Transverse colon (tissue), 4 donors: ENCODE measurements around the gene C19orf44. TPM values are rescaled to one million over a fixed set of nuclear protein-coding genes. Genes with fewer than 3 reads are reported as not detected.

ENCODE experiments used
- DNase-seq: peaks from one replicate; pipeline ENCODE4 v3.0.0-alpha.2; 2019
- H3K27ac ChIP-seq, 4 donors: fragments of 200-600 bp; sonication (generic); 2 replicates each; pipeline ENCODE4 v1.5.1; 2016 to 2018; ENCODE audit warnings: inconsistent platforms in 4 of 4
- H3K27me3 ChIP-seq: fragments of 200-600 bp; sonication (generic); 2 replicates; pipeline ENCODE4 v1.5.1; 2017; ENCODE audit warnings: inconsistent platforms
- H3K36me3 ChIP-seq, 4 donors: fragments of 200-600 bp; sonication (generic); 2 replicates each; pipeline ENCODE4 v1.5.1; 2017 to 2019; ENCODE audit warnings: inconsistent platforms in 4 of 4
- H3K4me1 ChIP-seq, 4 donors: fragments of 200-600 bp; sonication (generic); 2 replicates each; pipeline ENCODE4 v1.5.1; 2017 to 2020; ENCODE audit warnings: inconsistent platforms in 4 of 4
- H3K4me3 ChIP-seq, 4 donors: fragments of 200-600 bp; sonication (generic); 1 replicate in 1 of 4; 2 replicates in 3 of 4; pipeline versions ENCODE4 v1.5.1 to v1.6.1; 2017 to 2019; ENCODE audit warnings: inconsistent platforms in 4 of 4
- H3K9me3 ChIP-seq, 2 donors: fragments of 200-600 bp; sonication (generic); 2 replicates each; pipeline ENCODE4 v1.5.1; 2017 to 2019; ENCODE audit warnings: inconsistent platforms in 2 of 2
- CTCF ChIP-seq, 5 experiments: fragments of 200-600 bp in 3 of 5; fragments of 450-650 bp in 2 of 5; sonication (generic) in 3 of 5; IDR thresholded peaks; 1 replicate in 2 of 5; 2 replicates in 3 of 5; pipeline ENCODE4 v1.5.1; 2016 to 2017; ENCODE audit warnings: antibody characterized with exemption in 5 of 5, inconsistent platforms in 3 of 5, mild to moderate bottlenecking in 2 of 5, moderate library complexity in 1 of 5
- EP300 ChIP-seq: sonication (generic); formaldehyde crosslinking; IDR thresholded peaks from one replicate; pipeline ENCODE4 v1.6.1; 2017; ENCODE audit warnings: antibody characterized with exemption, low read depth
- POLR2A ChIP-seq: fragments of 450-650 bp; IDR thresholded peaks from one replicate; pipeline ENCODE4 v1.6.1; 2016; ENCODE audit warnings: antibody characterized with exemption, mild to moderate bottlenecking, moderate library complexity
- POLR2AphosphoS5 ChIP-seq, 3 donors: sonication (generic); formaldehyde crosslinking; IDR thresholded peaks; one replicate each; pipeline ENCODE4 v1.6.1; 2016; ENCODE audit warnings: antibody characterized with exemption in 3 of 3
- WGBS, 2 donors: methylation state at CpG; one replicate each; pipeline ENCODE4 v1.1.5; 2018; ENCODE audit warnings: low coverage in 1 of 2; 5-methylcytosine and 5-hydroxymethylcytosine counted together
- in situ Hi-C, 4 donors: fragments of 200-750 bp; cut with MboI; loops; one replicate each; pipeline versions ENCODE4 v1.15.0 to v1.15.1; 2017; ENCODE audit warnings: low sequenced_read_pairs in 3 of 4, low pct_ligation_motif_present in 1 of 4, low pct_unique_long_range_greater_than_20kb in 1 of 4
- intact Hi-C: fragments of 100-400 bp; cut with DNase I; formaldehyde crosslinking; loops from one replicate; pipeline ENCODE4 v1.15.1; 2023; ENCODE audit warnings: low total_unique reads
- total RNA-seq, 4 donors: library from RNA; depleted of rRNA; stranded (reverse); fragments of >200 nt; gene quantifications; one replicate each; pipeline ENCODE4 v1.1.0, GENCODE V29; 2016

The C19orf44 gene
- total RNA-seq, 4 donors from 2014 or later, result 0.20 to 6.7 (median 1.6) TPM

GRCh38 chr19:16514383-16515019 lies 18.3 kb downstream of the C19orf44 start:
- peaks cover 0 to 12% (median 6%) of the 10 kb centered on the region in 4 donors for H3K36me3 ChIP-seq
- intact Hi-C loops, result loop anchor here (5.0 kb wide), 1 partner anchor 1003 kb away; no protein-coding TSS in a partner anchor
- H3K4me3 ChIP-seq, result no peak overlapping the region

GRCh38 chr19:16516381-16516780 lies 20.2 kb downstream of the C19orf44 start:
- no peaks in the 10 kb centered on the region for H3K4me1 ChIP-seq
- H3K27me3 ChIP-seq, result no peaks in the 10 kb centered on the region
- intact Hi-C loops (loop anchor here (5.0 kb wide), 1 partner anchor 1001 kb away; no protein-coding TSS in a partner anchor), in situ Hi-C loops (no loop called here)
- H3K36me3 ChIP-seq, result peaks cover 0 to 31% (median 15%) of the 10 kb centered on the region in 4 donors
- H3K4me3 ChIP-seq, result no peak overlapping the region
- no peaks in the 10 kb centered on the region for H3K9me3 ChIP-seq
- no peak for TF ChIP-seq CTCF (IDR thresholded peaks at IDR 0.05)
- 88 to 100% methylated on average over 4 to 15 of the region's 15 CpGs for WGBS, 2 donors
- no peak overlapping the region for H3K27ac ChIP-seq
- DNase-seq, result no peak

More at GRCh38 chr19:16514383-16515019, 18.3 kb downstream of the C19orf44 start:
- no peak for DNase-seq
- in situ Hi-C loops, result no loop called here
- Histone ChIP-seq H3K4me1 (no peaks in the 10 kb centered on the region), H3K27ac (no peak overlapping the region), H3K27me3 (no peaks in the 10 kb centered on the region), H3K9me3 (no peaks in the 10 kb centered on the region)
- WGBS, 2 donors, result 92 to 100% methylated on average over 1 to 21 of the region's 24 CpGs
- no peak for TF ChIP-seq POLR2A
- TF ChIP-seq EP300, result no peak
- no peak for TF ChIP-seq POLR2AphosphoS5 (IDR thresholded peaks at IDR 0.05)
- TF ChIP-seq CTCF (IDR thresholded peaks at IDR 0.05), result no peak

GRCh38 chr19:16516923-16517610 lies 20.9 kb downstream of the C19orf44 start:
- Histone ChIP-seq H3K4me3 (no peak overlapping the region), H3K27ac (no peak overlapping the region), H3K36me3 (peaks cover 0 to 37% (median 17%) of the 10 kb centered on the region in 4 donors), H3K4me1 (no peaks in the 10 kb centered on the region), H3K9me3 (no peaks in the 10 kb centered on the region), H3K27me3 (no peaks in the 10 kb centered on the region)
- no peak for TF ChIP-seq CTCF (IDR thresholded peaks at IDR 0.05)
- no peak for TF ChIP-seq EP300
- no peak for TF ChIP-seq POLR2A
- TF ChIP-seq POLR2AphosphoS5 (IDR thresholded peaks at IDR 0.05), result no peak
- WGBS, 2 donors, result 85 to 100% methylated on average over 1 to 14 of the region's 14 CpGs
- in situ Hi-C loops (no loop called here), intact Hi-C loops (loop anchor here (5.0 kb wide), 1 partner anchor 1000 kb away; no protein-coding TSS in a partner anchor)
- DNase-seq, result no peak

GRCh38 chr19:16518061-16518460 lies 21.9 kb downstream of the C19orf44 start:
- no peak overlapping the region for H3K4me3 ChIP-seq
- in situ Hi-C loops, result no loop called here
- no peaks in the 10 kb centered on the region for H3K4me1 ChIP-seq
- intact Hi-C loops, result loop anchor here (5.0 kb wide), 1 partner anchor 999 kb away; no protein-coding TSS in a partner anchor
- TF ChIP-seq CTCF (IDR thresholded peaks at IDR 0.05) (no peak), POLR2AphosphoS5 (IDR thresholded peaks at IDR 0.05) (no peak), POLR2A (no peak), EP300 (no peak)
- no peaks in the 10 kb centered on the region for H3K9me3 ChIP-seq
- no peaks in the 10 kb centered on the region for H3K27me3 ChIP-seq
- 86 to 90% methylated on average over 4 to 14 of the region's 14 CpGs for WGBS, 2 donors
- no peak for DNase-seq
- peaks cover 0 to 45% (median 20%) of the 10 kb centered on the region in 4 donors for H3K36me3 ChIP-seq
- no peak overlapping the region for H3K27ac ChIP-seq
